Bone marrow (tissue), 2 donors: ENCODE measurements around the gene BBS7.

Source experiments
- DNase-seq, 2 donors: peaks; one replicate each; lab custom pipeline; 2025; lab: John Stamatoyannopoulos, UW

The BBS7 gene, protein sequence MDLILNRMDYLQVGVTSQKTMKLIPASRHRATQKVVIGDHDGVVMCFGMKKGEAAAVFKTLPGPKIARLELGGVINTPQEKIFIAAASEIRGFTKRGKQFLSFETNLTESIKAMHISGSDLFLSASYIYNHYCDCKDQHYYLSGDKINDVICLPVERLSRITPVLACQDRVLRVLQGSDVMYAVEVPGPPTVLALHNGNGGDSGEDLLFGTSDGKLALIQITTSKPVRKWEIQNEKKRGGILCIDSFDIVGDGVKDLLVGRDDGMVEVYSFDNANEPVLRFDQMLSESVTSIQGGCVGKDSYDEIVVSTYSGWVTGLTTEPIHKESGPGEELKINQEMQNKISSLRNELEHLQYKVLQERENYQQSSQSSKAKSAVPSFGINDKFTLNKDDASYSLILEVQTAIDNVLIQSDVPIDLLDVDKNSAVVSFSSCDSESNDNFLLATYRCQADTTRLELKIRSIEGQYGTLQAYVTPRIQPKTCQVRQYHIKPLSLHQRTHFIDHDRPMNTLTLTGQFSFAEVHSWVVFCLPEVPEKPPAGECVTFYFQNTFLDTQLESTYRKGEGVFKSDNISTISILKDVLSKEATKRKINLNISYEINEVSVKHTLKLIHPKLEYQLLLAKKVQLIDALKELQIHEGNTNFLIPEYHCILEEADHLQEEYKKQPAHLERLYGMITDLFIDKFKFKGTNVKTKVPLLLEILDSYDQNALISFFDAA

DNA sequence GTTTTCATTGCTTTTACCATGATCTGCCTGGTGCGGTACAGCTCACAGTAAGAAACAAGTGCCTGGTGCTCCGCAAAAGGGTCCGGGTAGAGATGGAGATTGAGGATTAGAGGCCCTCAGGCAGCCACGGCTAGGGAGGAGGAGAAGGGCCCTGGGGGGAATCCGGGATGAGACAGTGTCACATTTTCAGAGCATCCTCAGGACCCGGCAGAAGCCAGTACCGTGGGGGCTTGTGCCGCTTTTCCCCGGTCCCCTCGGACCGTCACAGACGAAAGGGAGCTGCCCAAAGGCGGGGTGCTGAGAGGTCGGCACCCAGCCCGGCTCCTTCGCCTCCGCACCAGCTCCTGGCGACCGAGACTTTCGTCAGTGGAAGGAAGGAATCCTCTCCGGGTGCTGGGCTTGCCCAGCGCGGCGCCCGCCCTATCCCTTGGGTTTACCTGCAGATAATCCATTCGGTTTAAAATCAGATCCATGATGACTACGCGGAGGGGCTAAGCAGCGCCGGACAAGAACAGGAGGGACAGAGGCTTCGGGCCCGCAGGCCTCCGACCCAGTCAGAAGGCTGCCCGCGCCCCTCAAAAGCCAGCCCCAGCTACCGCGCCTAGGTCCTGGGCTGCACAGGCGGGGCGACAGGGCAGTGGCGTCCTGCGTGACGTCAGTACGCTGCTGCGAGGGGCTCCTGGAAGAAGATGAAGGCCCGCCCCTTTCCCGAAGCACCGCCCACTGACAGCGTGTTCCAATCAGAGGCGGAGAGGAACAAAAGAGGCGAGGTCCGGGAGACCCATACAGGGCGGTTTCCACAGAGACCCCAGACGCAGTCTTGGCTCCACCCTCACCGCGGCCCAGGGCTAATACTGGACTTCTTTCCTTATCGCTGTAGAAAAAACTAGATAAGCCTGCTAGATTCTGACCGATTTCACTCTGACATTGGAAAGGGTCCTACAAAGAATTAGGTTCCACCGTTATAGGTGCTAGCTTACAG is at the start of gene BBS7:
BBS7 (minus strand) TSS at position 634 of the 982 bp plus-strand sequence; CDS start at position 473, 161 bp downstream.
- DNase-seq: peak; percentile 74 to 93

- DNase-seq: no peak
Observed at GRCh38 chr4:121913667-121914066, 43.4 kb upstream of the BBS7 start.

GRCh38 chr4:121908346-121908745 is 38.1 kb upstream of the BBS7 start:
- no peak for DNase-seq

DNA sequence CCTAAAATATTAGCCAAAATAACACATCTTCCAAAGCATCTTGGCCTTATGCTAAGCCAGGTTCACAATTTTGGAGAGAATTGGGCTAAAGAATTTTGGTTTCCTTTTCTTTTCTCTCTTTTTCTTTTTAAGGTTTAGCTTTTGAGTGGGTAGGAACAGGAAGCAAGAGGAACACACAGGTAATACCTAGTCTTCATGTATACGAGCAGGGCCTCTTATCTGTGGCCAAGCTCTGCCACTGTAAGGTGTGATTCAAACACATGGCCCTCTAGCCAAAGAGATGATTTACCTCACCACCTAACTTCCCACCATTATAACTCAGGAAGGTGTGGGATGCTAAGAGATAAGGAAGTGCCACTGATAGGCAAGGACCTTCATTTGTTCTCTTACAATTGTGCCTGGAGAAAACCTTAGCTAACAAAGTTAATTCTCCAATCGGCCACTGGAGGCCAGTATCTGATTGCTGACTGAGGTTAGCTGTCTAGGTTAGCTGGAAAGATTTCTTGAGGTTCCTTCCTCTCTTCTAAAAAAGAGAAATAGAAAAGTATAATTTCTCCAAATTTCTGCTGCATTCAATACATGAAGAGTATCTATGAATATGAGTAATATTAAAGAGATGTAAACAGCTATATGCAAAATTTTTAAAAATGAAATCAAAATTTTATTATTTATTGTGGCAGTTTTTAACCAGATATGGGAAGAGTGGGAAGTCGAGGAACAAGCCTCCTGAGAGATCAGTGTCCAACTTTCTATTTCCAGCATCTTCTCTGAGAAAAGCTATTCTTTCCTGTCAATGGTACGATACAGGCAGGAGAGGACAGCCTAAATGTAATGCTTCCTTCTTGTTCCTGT is 30.1 kb upstream of the BBS7 start:
- peak in 1 of 2 donors; percentile 28 for DNase-seq

DNA sequence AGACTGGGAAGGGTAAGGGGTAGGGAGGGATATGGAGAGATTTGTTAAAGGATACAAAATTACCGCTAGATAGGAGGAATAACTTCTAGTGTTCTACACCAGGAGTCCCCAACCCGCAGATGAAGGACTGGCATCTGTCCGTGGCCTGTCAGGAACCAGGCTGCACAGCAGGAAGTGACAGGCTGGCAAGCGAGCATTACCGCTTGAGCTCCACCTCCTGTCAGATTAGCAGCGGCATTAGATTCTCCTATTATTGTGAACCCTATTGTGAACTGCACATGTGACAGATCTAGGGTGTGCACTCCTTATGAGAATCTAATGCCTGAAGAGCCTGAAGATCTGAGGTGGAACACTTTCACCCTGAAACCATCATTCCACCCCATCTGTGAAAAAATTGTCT is 27.9 kb upstream of the BBS7 start:
- DNase-seq: peak in 1 of 2 donors; percentile 4

DNA sequence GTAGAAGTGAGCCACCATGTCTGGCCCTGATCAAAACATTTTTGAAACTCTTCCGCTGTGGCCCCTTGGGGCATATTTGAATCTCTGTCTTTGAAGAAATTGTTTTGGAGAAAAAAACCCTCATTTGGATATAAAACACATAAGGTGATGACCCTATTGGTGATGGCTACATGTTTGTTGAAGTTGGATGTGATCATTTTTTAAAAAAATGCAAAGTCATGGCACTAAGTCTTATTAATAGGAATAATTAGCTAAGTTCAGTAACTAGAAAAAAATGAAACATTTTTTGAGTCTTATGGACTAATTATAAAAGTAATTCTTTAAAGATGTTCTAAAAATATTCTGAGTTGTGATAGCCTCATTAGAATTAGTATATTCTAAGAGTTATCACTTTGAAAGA is 17.9 kb upstream of the BBS7 start:
- no peak for DNase-seq

DNA sequence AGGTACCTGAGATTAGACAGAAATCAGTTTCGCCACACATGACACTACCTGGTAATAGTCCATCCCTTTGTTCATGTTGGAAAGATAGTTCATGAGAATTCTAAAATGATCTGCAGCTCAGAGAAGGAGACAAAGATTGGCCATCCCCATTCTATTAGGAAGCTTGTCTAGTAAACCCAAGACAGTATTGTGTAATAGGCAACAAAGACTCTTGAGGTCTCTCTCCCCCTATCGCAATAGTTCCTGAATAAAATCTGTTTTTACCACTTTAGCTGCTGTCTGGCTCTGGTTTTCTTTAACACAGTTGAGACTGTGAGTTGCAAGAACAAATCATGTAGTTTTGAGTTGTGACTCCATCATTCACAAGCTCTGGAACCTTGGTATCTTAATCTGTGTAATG is 14.8 kb upstream of the BBS7 start:
- no peak for DNase-seq

- no peak for DNase-seq
Observed at GRCh38 chr4:121881158-121881557, 10.9 kb upstream of the BBS7 start.

DNA sequence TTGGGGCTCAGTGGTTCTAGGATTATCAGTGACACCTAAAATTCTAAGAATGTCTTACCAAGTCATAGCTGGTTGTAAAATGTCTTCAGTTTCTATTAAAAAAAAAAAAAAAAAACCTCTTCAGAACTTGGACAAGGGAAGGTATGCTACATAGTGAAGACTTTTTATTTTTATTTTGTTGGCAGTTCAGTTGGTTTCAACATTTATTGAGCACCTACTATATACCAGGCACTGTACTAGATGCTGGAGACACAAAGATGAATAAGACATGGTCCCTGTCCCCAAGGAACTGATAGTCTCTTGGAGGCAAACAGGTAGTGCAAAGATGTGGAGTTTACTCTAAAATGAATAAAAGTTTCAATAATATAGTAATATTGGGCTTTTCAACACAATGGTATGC is 8.9 kb upstream of the BBS7 start:
- DNase-seq: no peak

DNA sequence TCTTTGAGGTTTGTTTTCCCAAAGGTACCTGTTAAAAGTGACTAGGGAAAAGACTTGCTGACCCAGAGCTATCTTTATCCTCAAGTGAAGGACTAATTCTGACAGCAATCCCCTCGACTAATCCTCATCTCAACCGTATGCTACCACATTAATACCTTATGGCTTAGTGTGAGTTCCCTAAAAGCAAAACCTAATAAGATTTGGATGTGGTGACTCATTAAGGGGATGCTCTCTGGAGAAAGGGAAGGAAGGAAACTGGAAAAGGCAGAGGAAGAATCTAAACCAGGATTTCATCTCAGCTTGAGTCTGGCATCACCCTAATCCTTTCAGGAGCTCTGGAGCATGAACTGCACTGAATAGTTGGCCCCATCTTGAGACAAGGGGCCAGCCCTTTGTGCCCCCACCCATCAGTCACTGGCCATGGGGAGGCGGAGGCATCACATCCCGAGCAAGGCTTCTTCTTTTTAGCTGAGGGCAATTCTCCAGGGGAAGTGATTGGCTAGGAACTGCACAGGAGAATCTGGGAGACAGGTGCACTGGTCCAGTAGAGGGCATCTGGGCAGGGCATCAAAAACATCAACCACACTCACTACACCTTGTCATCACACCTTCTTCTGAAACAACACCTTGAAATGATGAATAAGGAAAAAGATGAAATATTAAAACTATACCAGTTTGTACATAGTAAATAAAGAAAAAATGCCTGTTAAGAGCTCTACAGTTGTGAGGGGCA is 6.9 kb upstream of the BBS7 start:
- DNase-seq: no peak

- no peak for DNase-seq
Observed at GRCh38 chr4:121876070-121876469, 5.8 kb upstream of the BBS7 start.

GRCh38 chr4:121875652-121876051 is 5.4 kb upstream of the BBS7 start:
- no peak for DNase-seq

GRCh38 chr4:121873604-121874003 is 3.3 kb upstream of the BBS7 start:
- no peak for DNase-seq

GRCh38 chr4:121863799-121864198 is 6.5 kb downstream of the BBS7 start:
- DNase-seq: no peak

- no peak for DNase-seq
Observed at GRCh38 chr4:121861426-121861825, 8.8 kb downstream of the BBS7 start.

- DNase-seq: no peak
Observed at GRCh38 chr4:121860121-121860520, 10.2 kb downstream of the BBS7 start.

DNA sequence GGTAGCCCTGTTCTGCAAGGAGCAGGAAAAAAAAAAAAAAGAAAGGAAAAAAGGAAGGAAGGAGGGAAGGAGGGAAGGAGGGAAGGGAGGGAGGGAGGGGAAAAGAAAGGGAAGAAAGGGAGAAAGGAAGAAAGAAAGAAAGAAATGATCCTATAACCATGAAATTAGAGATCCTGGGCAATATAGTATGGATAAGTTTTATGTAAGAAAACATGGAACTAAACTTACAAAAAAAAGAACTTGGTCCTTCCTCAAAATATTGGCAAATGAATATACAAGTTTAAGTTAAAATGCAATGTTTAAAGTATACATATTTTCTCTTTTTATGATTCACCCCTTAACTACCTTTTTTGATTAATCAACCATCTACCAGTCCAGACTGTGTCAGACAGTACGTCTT is 18.9 kb downstream of the BBS7 start:
- DNase-seq: no peak

DNA sequence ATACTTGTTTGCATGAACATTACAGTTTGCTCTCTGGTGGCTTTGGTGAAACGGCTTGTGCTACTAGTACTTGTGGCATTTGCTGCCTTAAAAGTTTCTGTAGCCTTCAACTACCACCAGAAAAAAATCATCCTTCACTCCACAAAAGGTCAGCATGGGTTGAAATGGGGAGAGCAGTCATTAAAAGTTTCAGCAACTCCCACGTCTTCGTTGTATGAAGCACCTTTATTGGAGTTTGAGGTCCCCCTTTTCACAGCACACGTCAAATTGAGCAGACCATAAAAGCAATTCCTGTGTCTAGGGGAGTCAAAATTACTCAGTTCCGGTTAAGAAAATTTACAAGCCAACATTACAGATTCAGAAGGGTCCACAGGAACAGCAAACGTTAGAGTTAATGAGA is 23.6 kb downstream of the BBS7 start:
- DNase-seq: no peak

DNA sequence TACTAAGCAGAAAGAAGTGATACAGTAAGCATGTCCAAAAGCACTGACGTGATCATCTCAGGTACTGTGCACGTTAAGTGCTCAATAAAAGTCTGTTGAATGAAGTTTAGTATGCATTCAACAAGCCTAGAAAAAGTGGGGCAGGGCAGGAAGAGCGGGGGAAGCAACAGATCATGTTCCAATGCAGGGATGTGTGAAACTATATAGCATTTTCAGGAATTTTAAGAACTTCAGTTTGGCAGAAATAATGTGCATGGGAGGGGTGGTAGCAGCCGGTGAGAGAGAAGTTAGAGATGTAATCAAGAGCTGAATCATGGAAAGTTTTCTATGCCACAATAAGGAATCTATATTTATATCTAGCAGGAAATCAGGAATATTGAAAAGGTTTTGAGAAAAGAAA is 27.4 kb downstream of the BBS7 start:
- no peak for DNase-seq

- DNase-seq: no peak
Observed at GRCh38 chr4:121838136-121838535, 32.1 kb downstream of the BBS7 start.

GRCh38 chr4:121829511-121829910 is 40.8 kb downstream of the BBS7 start:
- no peak for DNase-seq
